ENCODE results near the gene ZSCAN30. TPM values are rescaled to one million over a fixed set of nuclear protein-coding genes. Genes with fewer than 3 reads are reported as not detected.
"Not testable (repeated sequence)": the region's sequence is repeated elsewhere in the genome, so short reads cannot be mapped to it uniquely, and the experiment has no call there.

Gene ZSCAN30
- total RNA-seq, 4 donors from 2014 or later: 8.6 to 14.2 (median 10.2) TPM

DNA sequence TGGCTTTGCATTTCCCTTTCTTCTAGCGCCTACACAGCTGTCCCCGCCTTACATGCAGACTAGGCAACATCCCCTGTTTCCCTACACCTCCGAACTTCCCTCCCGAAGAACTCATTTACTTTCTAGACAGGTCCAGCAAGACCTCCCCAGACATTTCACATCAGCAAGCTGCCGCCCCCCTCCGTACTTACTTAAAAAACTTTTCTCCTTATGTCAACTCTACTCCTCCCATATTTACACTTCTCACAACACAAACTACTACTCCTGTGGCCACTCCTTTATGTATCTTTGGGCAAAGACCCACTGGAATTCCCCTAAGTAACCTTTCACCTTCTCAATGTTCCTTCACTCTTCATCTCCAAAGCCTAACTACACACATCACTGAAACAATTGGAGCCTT is 69.6 kb downstream of the ZSCAN30 start:
- WGBS: 79% methylated on average over 6 of the region's 6 CpGs

GRCh38 chr18:35219331-35219730 is 70.7 kb downstream of the ZSCAN30 start:
- WGBS: 82% methylated on average over 4 of the region's 4 CpGs

More for the DNA sequence above, 69.6 kb downstream of the ZSCAN30 start:
- DNase-seq (ENCODE audit: extremely low spot score): no peak
- Histone ChIP-seq H3K9me3 (no peaks in the 10 kb centered on the region), H3K27me3 (peaks cover 0 to 5% (median 0%) of the 10 kb centered on the region in 4 donors), H3K36me3 (no peaks in the 10 kb centered on the region), H3K4me3 (no peak overlapping the region), H3K27ac (replicated peaks in 1 of 4) (no peak overlapping the region), H3K4me1 (no peaks in the 10 kb centered on the region)
- TF ChIP-seq POLR2AphosphoS5 (IDR thresholded peaks at IDR 0.05): no peak
- no peak for TF ChIP-seq POLR2A (IDR thresholded peaks at IDR 0.05; ENCODE audit: low read depth)
- TF ChIP-seq EP300 (IDR thresholded peaks at IDR 0.05): no peak
- TF ChIP-seq CTCF (IDR thresholded peaks at IDR 0.05): no peak
- intact Hi-C loops (cut with DNase I): no loop called here

DNA sequence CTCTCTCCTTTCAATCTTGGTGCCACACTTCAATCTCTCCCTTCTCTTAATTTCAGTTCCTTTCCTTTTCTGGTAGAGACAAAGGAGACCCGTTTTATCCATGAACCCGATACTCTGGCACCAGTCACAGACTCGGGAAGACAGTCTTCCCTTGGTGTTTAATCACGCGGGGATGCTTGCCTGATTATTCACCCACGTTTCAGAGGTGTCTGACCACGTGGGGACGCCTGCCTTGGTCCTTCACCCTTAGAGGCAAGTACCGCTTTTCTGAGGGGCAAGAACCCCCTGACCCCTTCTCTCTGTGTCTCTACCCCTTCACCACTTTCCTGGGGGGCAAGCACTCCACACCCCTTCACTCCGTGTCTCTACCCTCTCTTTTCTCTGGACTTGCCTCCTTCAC is 73.4 kb downstream of the ZSCAN30 start:
- H3K36me3 ChIP-seq; H3K9me3 ChIP-seq; H3K4me1 ChIP-seq; H3K27me3 ChIP-seq; DNase-seq (ENCODE audit: extremely low spot score); H3K27ac ChIP-seq (replicated peaks in 1 of 4); intact Hi-C loops (cut with DNase I); H3K4me3 ChIP-seq: not testable (repeated sequence)
- WGBS: 80% methylated on average over 10 of the region's 10 CpGs

More at GRCh38 chr18:35219331-35219730, 70.7 kb downstream of the ZSCAN30 start:
- intact Hi-C loops (cut with DNase I); H3K36me3 ChIP-seq; H3K9me3 ChIP-seq; DNase-seq (ENCODE audit: extremely low spot score); H3K4me1 ChIP-seq; H3K4me3 ChIP-seq; H3K27me3 ChIP-seq; H3K27ac ChIP-seq (replicated peaks in 1 of 4): not testable (repeated sequence)

DNA sequence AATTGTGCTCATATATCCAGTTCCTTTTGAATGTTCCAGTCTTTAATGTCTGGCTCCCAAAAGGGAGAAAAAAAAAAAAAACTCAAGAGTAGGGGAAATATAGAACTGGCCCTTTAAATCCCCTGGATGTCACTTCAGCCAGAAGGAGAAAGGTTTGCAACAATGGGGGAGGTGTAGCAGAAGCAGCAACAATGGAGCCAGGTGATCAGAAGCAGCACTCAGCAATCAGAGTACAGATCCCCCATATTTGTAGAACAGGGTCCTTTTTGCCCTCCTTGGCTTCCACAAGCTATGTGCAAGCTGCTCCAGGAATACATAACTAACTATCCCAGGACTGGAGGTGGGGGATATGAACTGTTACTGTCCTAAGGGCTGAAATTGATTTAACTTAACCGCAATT is 75.0 kb downstream of the ZSCAN30 start:
- no peak for DNase-seq (ENCODE audit: extremely low spot score)
- H3K27ac ChIP-seq (replicated peaks in 1 of 4): no peak overlapping the region
- intact Hi-C loops (cut with DNase I): no loop called here
- 75% methylated on average over 1 of the region's 1 CpG for WGBS
- no peak overlapping the region for H3K4me3 ChIP-seq
- no peaks in the 10 kb centered on the region for H3K36me3 ChIP-seq
- H3K4me1 ChIP-seq: no peaks in the 10 kb centered on the region
- no peaks in the 10 kb centered on the region for H3K9me3 ChIP-seq
- TF ChIP-seq EP300 (IDR thresholded peaks at IDR 0.05): no peak
- TF ChIP-seq CTCF (IDR thresholded peaks at IDR 0.05): no peak
- TF ChIP-seq POLR2AphosphoS5 (IDR thresholded peaks at IDR 0.05): no peak
- no peak for TF ChIP-seq POLR2A (IDR thresholded peaks at IDR 0.05; ENCODE audit: low read depth)
- no peaks in the 10 kb centered on the region for H3K27me3 ChIP-seq

DNA sequence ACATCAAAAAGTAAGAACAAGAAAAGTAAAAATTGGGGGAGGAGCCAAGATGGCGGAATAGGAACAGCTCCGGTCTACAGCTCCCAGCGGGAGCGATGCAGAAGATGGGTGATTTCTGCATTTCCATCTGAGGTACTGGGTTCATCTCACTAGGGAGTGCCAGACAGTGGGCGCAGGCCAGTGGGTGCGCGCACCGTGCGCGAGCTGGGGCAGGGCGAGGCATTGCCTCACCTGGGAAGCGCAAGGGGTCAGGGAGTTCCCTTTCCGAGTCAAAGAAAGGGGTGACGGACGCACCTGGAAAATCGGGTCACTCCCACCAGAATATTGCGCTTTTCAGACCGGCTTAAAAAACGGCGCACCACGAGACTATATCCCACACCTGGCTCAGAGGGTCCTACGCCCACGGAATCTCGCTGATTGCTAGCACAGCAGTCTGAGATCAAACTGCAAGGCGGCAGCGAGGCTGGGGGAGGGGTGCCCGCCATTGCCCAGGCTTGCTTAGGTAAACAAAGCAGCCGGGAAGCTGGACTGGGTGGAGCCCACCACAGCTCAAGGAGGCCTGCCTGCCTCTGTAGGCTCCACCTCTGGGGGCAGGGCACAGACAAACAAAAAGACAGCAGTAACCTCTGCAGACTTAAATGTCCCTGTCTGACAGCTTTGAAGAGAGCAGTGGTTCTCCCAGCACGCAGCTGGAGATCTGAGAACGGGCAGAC is 84.1 kb downstream of the ZSCAN30 start:
- H3K27ac ChIP-seq (replicated peaks in 1 of 4); H3K9me3 ChIP-seq; H3K4me3 ChIP-seq; intact Hi-C loops (cut with DNase I); DNase-seq (ENCODE audit: extremely low spot score); H3K36me3 ChIP-seq; H3K27me3 ChIP-seq: not testable (repeated sequence)
- H3K4me1 ChIP-seq: peaks cover 6 to 14% (median 9%) of the 10 kb centered on the region in 4 donors
- WGBS: 96% methylated on average over 16 of the region's 30 CpGs

DNA sequence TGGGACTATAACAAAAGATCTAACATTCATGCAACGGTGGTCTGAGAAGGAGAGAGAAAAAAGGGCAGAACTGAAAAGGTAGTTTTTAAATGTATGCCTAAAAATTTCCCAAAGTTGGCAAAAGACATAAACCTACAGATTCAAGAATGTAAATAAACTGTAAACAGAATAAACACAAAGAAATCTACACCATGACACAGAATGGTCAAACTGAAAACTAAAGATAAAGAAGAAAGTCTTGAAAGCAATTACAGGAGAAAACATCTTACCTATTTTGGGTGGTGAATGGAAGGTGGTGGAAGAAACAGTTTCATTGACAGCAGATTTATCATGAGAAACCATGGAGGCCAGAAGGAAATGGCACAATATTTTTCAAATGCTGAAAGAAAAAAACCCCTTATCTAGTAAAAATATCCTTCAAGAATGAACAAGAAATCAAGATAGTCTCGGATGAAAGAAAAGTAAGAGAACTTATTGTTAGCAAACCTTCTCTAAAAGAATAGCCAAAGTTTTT is 84.8 kb downstream of the ZSCAN30 start:
- no peaks in the 10 kb centered on the region for H3K36me3 ChIP-seq
- TF ChIP-seq EP300 (IDR thresholded peaks at IDR 0.05): no peak
- TF ChIP-seq POLR2A (IDR thresholded peaks at IDR 0.05; ENCODE audit: low read depth): no peak
- no peak for TF ChIP-seq CTCF (IDR thresholded peaks at IDR 0.05)
- no peak for TF ChIP-seq POLR2AphosphoS5 (IDR thresholded peaks at IDR 0.05)
- H3K27me3 ChIP-seq: no peaks in the 10 kb centered on the region
- H3K4me1 ChIP-seq: peaks cover 6 to 14% (median 9%) of the 10 kb centered on the region in 4 donors
- H3K4me3 ChIP-seq: no peak overlapping the region
- intact Hi-C loops (cut with DNase I): no loop called here
- H3K27ac ChIP-seq (replicated peaks in 1 of 4): no peak overlapping the region
- no peaks in the 10 kb centered on the region for H3K9me3 ChIP-seq
- WGBS: 77% methylated on average over 2 of the region's 2 CpGs
- DNase-seq (ENCODE audit: extremely low spot score): no peak

All from esophagus muscularis mucosa (tissue), 4 donors.